WI38 (cell line): Measurements from ENCODE around the gene BCKDK.

ENCODE experiments used
- H3K4me3 ChIP-seq: 2 replicates; pipeline ENCODE4 v1.5.1; 2011; ENCODE audit warnings: low read depth, mild to moderate bottlenecking, control low read depth, low read length
- TF ChIP-seq, protein P1 (sequence below): IDR thresholded peaks from 2 replicates; pipeline ENCODE4 v1.5.1; 2012; ENCODE audit warnings: low read depth, mild to moderate bottlenecking, control low read depth, low read length

The BCKDK gene

DNA sequence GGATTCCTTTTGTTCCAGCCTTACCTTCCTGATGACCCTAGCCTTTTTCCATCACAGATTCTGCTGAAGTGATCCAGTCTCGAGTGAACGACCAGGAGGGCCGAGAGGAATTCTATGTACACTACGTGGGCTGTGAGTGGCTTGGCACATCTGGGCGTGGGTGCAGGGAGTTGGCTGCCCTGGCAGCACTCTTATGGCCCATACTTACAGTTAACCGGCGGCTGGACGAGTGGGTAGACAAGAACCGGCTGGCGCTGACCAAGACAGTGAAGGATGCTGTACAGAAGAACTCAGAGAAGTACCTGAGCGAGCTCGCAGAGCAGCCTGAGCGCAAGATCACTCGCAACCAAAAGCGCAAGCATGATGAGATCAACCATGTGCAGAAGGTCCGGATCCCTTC, 11.9 kb downstream of the BCKDK start:
- H3K4me3 ChIP-seq, result no peak overlapping the region
- TF ChIP-seq, protein P1, sequence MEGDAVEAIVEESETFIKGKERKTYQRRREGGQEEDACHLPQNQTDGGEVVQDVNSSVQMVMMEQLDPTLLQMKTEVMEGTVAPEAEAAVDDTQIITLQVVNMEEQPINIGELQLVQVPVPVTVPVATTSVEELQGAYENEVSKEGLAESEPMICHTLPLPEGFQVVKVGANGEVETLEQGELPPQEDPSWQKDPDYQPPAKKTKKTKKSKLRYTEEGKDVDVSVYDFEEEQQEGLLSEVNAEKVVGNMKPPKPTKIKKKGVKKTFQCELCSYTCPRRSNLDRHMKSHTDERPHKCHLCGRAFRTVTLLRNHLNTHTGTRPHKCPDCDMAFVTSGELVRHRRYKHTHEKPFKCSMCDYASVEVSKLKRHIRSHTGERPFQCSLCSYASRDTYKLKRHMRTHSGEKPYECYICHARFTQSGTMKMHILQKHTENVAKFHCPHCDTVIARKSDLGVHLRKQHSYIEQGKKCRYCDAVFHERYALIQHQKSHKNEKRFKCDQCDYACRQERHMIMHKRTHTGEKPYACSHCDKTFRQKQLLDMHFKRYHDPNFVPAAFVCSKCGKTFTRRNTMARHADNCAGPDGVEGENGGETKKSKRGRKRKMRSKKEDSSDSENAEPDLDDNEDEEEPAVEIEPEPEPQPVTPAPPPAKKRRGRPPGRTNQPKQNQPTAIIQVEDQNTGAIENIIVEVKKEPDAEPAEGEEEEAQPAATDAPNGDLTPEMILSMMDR, result no peak

GRCh38 chr16:31125844-31126243, 17.7 kb downstream of the BCKDK start:
- H3K4me3 ChIP-seq, result no peak overlapping the region
- TF ChIP-seq, protein P1, result no peak

DNA sequence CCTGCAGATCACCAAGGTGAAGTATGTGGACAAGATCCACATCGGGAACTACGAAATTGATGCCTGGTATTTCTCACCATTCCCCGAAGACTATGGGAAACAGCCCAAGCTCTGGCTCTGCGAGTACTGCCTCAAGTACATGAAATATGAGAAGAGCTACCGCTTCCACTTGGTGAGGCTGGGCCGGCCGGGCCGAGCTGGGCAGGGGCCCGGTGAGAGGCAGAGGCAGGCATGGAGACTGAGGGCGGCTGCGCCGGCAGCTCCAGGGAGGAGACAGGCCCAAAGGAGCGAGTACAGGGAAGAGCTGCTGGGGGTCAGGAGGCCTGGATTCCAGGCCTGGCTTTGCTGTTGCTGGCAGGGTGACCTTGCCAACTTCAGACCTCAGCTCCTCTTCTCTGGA, 19.0 kb downstream of the BCKDK start:
- TF ChIP-seq, protein P1, result no peak

GRCh38 chr16:31128711-31129567, 20.8 kb downstream of the BCKDK start:
- H3K4me3 ChIP-seq, result no peak overlapping the region
- TF ChIP-seq, protein P1, result no peak

More for the DNA sequence above, 19.0 kb downstream of the BCKDK start:
- H3K4me3 ChIP-seq, result no peak overlapping the region

- TF ChIP-seq, protein P1, result no peak
- H3K4me3 ChIP-seq, result no peak overlapping the region
Observed at GRCh38 chr16:31129568-31130335, 21.6 kb downstream of the BCKDK start.

GRCh38 chr16:31130336-31130891, 22.2 kb downstream of the BCKDK start:
- TF ChIP-seq, protein P1, result no peak
- no peak overlapping the region for H3K4me3 ChIP-seq
